Fibroblast of pulmonary artery (primary cell): Measurements from ENCODE around the gene CA12.

Experiments used
- DNase-seq: peaks from one replicate; pipeline ENCODE4 v3.0.0-alpha.2; 2010; ENCODE audit warnings: low read depth
- H3K4me3 ChIP-seq: replicated peaks from 2 replicates; pipeline ENCODE4 v1.5.1; 2011; ENCODE audit warnings: low read depth, mild to moderate bottlenecking, control low read depth, low read length, moderate library complexity
- TF ChIP-seq, protein P1 (sequence below): IDR thresholded peaks from 2 replicates; pipeline ENCODE4 v1.5.1; 2011; ENCODE audit warnings: mild to moderate bottlenecking, control low read depth, low read length, inconsistent platforms; ENCODE audit errors: missing control alignments

CA12 gene

GRCh38 chr15:63402498-63403253, 21.0 kb upstream of the CA12 start:
- DNase-seq, result peak; percentile 71
- TF ChIP-seq, protein P1, sequence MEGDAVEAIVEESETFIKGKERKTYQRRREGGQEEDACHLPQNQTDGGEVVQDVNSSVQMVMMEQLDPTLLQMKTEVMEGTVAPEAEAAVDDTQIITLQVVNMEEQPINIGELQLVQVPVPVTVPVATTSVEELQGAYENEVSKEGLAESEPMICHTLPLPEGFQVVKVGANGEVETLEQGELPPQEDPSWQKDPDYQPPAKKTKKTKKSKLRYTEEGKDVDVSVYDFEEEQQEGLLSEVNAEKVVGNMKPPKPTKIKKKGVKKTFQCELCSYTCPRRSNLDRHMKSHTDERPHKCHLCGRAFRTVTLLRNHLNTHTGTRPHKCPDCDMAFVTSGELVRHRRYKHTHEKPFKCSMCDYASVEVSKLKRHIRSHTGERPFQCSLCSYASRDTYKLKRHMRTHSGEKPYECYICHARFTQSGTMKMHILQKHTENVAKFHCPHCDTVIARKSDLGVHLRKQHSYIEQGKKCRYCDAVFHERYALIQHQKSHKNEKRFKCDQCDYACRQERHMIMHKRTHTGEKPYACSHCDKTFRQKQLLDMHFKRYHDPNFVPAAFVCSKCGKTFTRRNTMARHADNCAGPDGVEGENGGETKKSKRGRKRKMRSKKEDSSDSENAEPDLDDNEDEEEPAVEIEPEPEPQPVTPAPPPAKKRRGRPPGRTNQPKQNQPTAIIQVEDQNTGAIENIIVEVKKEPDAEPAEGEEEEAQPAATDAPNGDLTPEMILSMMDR, result peak; percentile 72
- no peak overlapping the region for H3K4me3 ChIP-seq

GRCh38 chr15:63401714-63402497, 20.3 kb upstream of the CA12 start:
- TF ChIP-seq, protein P1, result no peak
- no peak overlapping the region for H3K4me3 ChIP-seq
- no peak for DNase-seq

- no peak overlapping the region for H3K4me3 ChIP-seq
- TF ChIP-seq, protein P1, result no peak
- no peak for DNase-seq
Observed at GRCh38 chr15:63401078-63401477, 19.4 kb upstream of the CA12 start.

DNA sequence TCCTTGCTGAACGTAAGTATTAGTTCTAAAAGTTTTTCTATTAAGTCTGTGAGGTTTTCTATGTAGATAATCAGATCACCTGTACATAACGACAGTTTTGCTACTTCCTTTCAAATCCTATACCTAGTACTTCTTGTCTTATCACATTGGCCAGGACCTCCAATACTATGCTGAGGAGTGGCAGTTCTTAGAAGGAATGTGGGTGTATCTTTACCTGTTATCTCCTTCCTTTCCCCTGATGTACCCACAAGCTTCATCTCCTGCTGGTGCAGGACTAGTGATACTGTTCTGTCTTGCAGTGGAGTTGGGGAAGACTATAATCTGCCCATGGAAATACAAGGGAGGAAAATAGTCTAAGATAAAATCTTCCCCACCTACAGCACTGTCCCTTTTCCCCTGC, 16.8 kb upstream of the CA12 start:
- TF ChIP-seq, protein P1, result no peak
- no peak for DNase-seq
- H3K4me3 ChIP-seq, result no peak overlapping the region

DNA sequence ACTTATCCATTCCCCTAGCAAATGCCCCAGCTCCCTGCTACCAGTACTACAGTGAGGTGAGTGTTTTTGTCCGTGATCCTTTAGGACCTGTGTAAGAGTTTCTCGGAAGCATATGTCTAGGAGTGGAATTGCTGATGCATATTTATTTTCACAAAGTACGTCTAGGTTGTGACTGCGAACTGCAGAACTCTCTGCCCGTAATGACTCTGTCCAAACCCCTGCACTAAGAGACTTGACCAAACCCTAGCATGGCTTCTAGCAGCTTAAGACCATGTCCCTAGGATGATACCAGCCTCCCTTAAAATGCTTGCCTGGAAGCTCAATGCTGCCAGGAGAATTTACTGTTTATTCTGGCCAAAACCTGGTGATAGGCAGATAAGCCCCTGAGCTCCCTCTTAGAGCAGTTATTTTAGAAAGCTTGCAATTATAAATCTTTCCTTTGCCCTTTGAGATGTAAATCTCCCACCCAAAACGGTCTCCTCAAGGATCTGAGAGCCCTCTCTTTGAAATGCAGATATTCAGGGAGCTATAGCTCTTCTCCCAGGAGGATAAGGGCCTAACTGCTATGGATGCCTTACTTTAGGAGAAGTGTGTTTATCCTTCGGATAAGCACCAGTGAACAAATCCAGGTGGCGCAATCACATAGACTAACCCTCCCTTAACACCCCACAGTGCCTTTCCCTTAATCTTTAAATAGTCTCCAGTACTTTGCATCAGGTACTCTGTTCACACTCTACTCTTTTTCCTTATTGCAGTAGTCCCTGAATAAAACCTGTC, 14.7 kb upstream of the CA12 start:
- H3K4me3 ChIP-seq, result no peak overlapping the region
- no peak for DNase-seq
- TF ChIP-seq, protein P1, result no peak

DNA sequence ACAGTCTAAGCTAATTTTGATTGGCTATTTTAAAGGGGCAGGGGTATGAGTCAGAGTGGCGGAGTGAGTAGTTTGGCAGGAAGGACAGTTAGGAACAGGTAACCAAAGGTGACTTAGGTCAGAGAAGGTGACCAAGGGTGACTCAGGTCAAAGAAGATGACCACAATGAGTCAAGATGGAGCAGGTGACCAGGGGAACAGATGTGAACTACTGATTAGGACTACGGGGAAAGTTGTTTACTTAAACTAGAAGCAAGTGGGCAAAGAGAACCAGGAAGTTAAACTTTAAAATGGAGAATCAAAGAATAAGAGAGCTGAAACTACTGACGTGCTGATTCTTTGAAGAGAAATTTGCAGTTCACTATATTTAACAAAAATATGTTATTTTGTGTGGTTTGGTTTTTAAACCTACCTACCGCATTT, 14.1 kb upstream of the CA12 start:
- TF ChIP-seq, protein P1, result no peak
- DNase-seq, result no peak
- H3K4me3 ChIP-seq, result no peak overlapping the region
